T-helper 22 cell (primary cell): ENCODE results near the gene CPTP.
A peak's percentile ranks its signal among the peaks of the same experiment; 100 is the strongest.

Experiments
- DNase-seq: peaks from one replicate; pipeline ENCODE4 v3.0.0-alpha.2; 2020; ENCODE audit warnings: low read depth

Gene CPTP

GRCh38 chr1:1324524-1325287 is at the start of gene CPTP, which contains the start of gene INTS11:
TSS of gene CPTP (plus strand) at chr1:1324802. CDS start at chr1:1326911, 2,109 bp downstream.
TSS of gene INTS11 (minus strand) at chr1:1324660. CDS start at chr1:1324608, 52 bp downstream.
- peak; percentile 92 for DNase-seq

- DNase-seq, result no peak
Observed at GRCh38 chr1:1274931-1275431, 49.6 kb upstream of the CPTP start.

GRCh38 chr1:1275836-1276235 is 48.8 kb upstream of the CPTP start:
- DNase-seq, result no peak

- DNase-seq, result no peak
Observed at GRCh38 chr1:1278620-1279019, 46.0 kb upstream of the CPTP start.

- DNase-seq, result no peak
Observed at GRCh38 chr1:1279028-1279427, 45.6 kb upstream of the CPTP start.

- DNase-seq, result no peak
Observed at GRCh38 chr1:1280782-1281481, 43.7 kb upstream of the CPTP start.

- no peak for DNase-seq
Observed at GRCh38 chr1:1281533-1282321, 42.9 kb upstream of the CPTP start.

GRCh38 chr1:1282998-1283397 is 41.6 kb upstream of the CPTP start:
- DNase-seq, result no peak

GRCh38 chr1:1283821-1284220 is 40.8 kb upstream of the CPTP start:
- no peak for DNase-seq

- DNase-seq, result no peak
Observed at GRCh38 chr1:1284221-1285101, 40.1 kb upstream of the CPTP start.

GRCh38 chr1:1285102-1285571 is 39.5 kb upstream of the CPTP start:
- DNase-seq, result no peak

GRCh38 chr1:1285611-1286311 is 38.8 kb upstream of the CPTP start:
- no peak for DNase-seq

GRCh38 chr1:1286313-1287261 is 38.0 kb upstream of the CPTP start:
- DNase-seq, result no peak

- DNase-seq, result no peak
Observed at GRCh38 chr1:1287288-1288110, 37.1 kb upstream of the CPTP start.

GRCh38 chr1:1290238-1290731 is 34.3 kb upstream of the CPTP start:
- no peak for DNase-seq

GRCh38 chr1:1291023-1291528 is 33.5 kb upstream of the CPTP start:
- no peak for DNase-seq

- no peak for DNase-seq
Observed at GRCh38 chr1:1291548-1292441, 32.8 kb upstream of the CPTP start.
